ENCODE results near the gene NIPAL4.

The NIPAL4 gene

GRCh38 chr5:157486221-157486681, 26.2 kb downstream of the NIPAL4 start:
- DNase-seq, result no peak

- DNase-seq, result no peak
These were observed 26.8 kb downstream of the NIPAL4 start for GRCh38 chr5:157486861-157487260.

GRCh38 chr5:157487358-157487757, 27.3 kb downstream of the NIPAL4 start:
- no peak for DNase-seq

GRCh38 chr5:157491471-157491995, 31.5 kb downstream of the NIPAL4 start:
- no peak for DNase-seq

GRCh38 chr5:157492886-157493285, 32.9 kb downstream of the NIPAL4 start:
- DNase-seq, result no peak

- no peak for DNase-seq
These were observed 34.3 kb downstream of the NIPAL4 start for GRCh38 chr5:157494178-157494832.

GRCh38 chr5:157496864-157497263, 36.9 kb downstream of the NIPAL4 start:
- DNase-seq, result no peak

- no peak for DNase-seq
These were observed 38.0 kb downstream of the NIPAL4 start for GRCh38 chr5:157497875-157498611.

GRCh38 chr5:157502143-157502647, 42.2 kb downstream of the NIPAL4 start:
- no peak for DNase-seq

GRCh38 chr5:157504053-157504452, 44.0 kb downstream of the NIPAL4 start:
- no peak for DNase-seq

- no peak for DNase-seq
These were observed 45.5 kb downstream of the NIPAL4 start for GRCh38 chr5:157505496-157505895.

GRCh38 chr5:157506066-157506590, 46.1 kb downstream of the NIPAL4 start:
- DNase-seq, result no peak

GRCh38 chr5:157506981-157507780, 47.2 kb downstream of the NIPAL4 start:
- no peak for DNase-seq

GRCh38 chr5:157509093-157509492, 49.1 kb downstream of the NIPAL4 start:
- no peak for DNase-seq

GRCh38 chr5:157509587-157509986, 49.6 kb downstream of the NIPAL4 start:
- no peak for DNase-seq

GRCh38 chr5:157510682-157511081, 50.7 kb downstream of the NIPAL4 start:
- no peak for DNase-seq

GRCh38 chr5:157511651-157512644, 51.9 kb downstream of the NIPAL4 start:
- DNase-seq, result peak; percentile 75

GRCh38 chr5:157513182-157513581, 53.2 kb downstream of the NIPAL4 start:
- DNase-seq, result no peak

GRCh38 chr5:157514974-157515373, 55.0 kb downstream of the NIPAL4 start:
- DNase-seq, result no peak

GRCh38 chr5:157516006-157516405, 56.0 kb downstream of the NIPAL4 start:
- DNase-seq, result no peak

- no peak for DNase-seq
These were observed 56.8 kb downstream of the NIPAL4 start for GRCh38 chr5:157516626-157517325.
